CD14-positive monocyte (primary cell): ENCODE measurements around the gene BAZ1A. TPM values are rescaled to one million over a fixed set of nuclear protein-coding genes. Genes with fewer than 3 reads are reported as not detected.

ENCODE experiments used
- DNase-seq, 3 donors: peaks; one replicate each; pipeline ENCODE4 v3.0.0-alpha.2; 2011 to 2022
- H2AFZ ChIP-seq: 2 replicates; pipeline ENCODE4 v1.6.0; 2012; ENCODE audit warnings: mild to moderate bottlenecking, low read depth, low read length, inconsistent platforms; ENCODE audit not compliant: insufficient read depth, poor library complexity, severe bottlenecking
- H3K27ac ChIP-seq, 2 donors: 1 replicate in 1 of 2; 2 replicates in 1 of 2; pipeline ENCODE4 v1.5.1; 2012 to 2013; ENCODE audit warnings: low read length in 2 of 2, control low read depth in 1 of 2, inconsistent platforms in 1 of 2, low read depth in 1 of 2, mild to moderate bottlenecking in 1 of 2
- H3K27me3 ChIP-seq, 2 donors: one replicate each; pipeline versions ENCODE4 v1.6.0 to v1.6.1; 2011 to 2013; ENCODE audit warnings: low read length in 2 of 2; ENCODE audit not compliant: control insufficient read depth in 2 of 2, insufficient read depth in 2 of 2
- H3K36me3 ChIP-seq, 2 donors: replicated peaks in 1 of 2; 1 replicate in 1 of 2; 2 replicates in 1 of 2; pipeline versions ENCODE4 v1.5.1 to v1.6.1; 2012 to 2013; ENCODE audit warnings: low read length in 2 of 2, control low read depth in 1 of 2, inconsistent platforms in 1 of 2, mild to moderate bottlenecking in 1 of 2; ENCODE audit not compliant: insufficient read depth in 2 of 2, control insufficient read depth in 1 of 2
- H3K4me1 ChIP-seq, 2 donors: 1 replicate in 1 of 2; 2 replicates in 1 of 2; pipeline versions ENCODE4 v1.5.1 to v1.6.1; 2012 to 2013; ENCODE audit warnings: low read length in 2 of 2, control low read depth in 1 of 2, inconsistent platforms in 1 of 2, mild to moderate bottlenecking in 1 of 2, moderate library complexity in 1 of 2; ENCODE audit not compliant: insufficient read depth in 2 of 2, control insufficient read depth in 1 of 2
- H3K4me2 ChIP-seq: replicated peaks from 2 replicates; pipeline ENCODE3; 2012; ENCODE audit warnings: low read length, moderate library complexity, mild to moderate bottlenecking; ENCODE audit not compliant: poor library complexity, severe bottlenecking; ENCODE audit errors: extremely low read depth
- H3K4me3 ChIP-seq, 3 experiments: fragments of 200-600 bp in 1 of 3; sonication (generic) in 1 of 3; replicated peaks in 1 of 3; 1 replicate in 2 of 3; 2 replicates in 1 of 3; pipeline ENCODE4 v1.5.1; 2011 to 2013; ENCODE audit warnings: low read length in 3 of 3, mild to moderate bottlenecking in 3 of 3, control low read depth in 2 of 3, low read depth in 2 of 3, inconsistent platforms in 1 of 3, moderate library complexity in 1 of 3
- H3K79me2 ChIP-seq: 2 replicates; pipeline ENCODE4 v1.6.0; 2012; ENCODE audit warnings: mild to moderate bottlenecking, control low read depth, inconsistent platforms, low read length, moderate library complexity; ENCODE audit not compliant: insufficient read depth
- H3K9ac ChIP-seq: 2 replicates; pipeline ENCODE4 v1.6.0; 2017; ENCODE audit warnings: low read length, mild to moderate bottlenecking; ENCODE audit not compliant: insufficient read depth, poor library complexity, severe bottlenecking
- H3K9me3 ChIP-seq, 2 donors: replicated peaks in 1 of 2; 1 replicate in 1 of 2; 2 replicates in 1 of 2; pipeline versions ENCODE4 v1.5.1 to v1.6.1; 2012 to 2013; ENCODE audit warnings: low read length in 2 of 2, control low read depth in 1 of 2; ENCODE audit not compliant: control insufficient read depth in 1 of 2, insufficient read depth in 1 of 2
- H4K20me1 ChIP-seq: 2 replicates; pipeline ENCODE4 v1.6.0; 2012; ENCODE audit warnings: mild to moderate bottlenecking, low read length, control low read depth, moderate library complexity; ENCODE audit not compliant: insufficient read depth
- H3K27ac Mint-ChIP-seq, 7 donors: one replicate each; pipeline ENCODE4 v1.8.0; 2020; ENCODE audit warnings: mild to moderate bottlenecking in 7 of 7, mixed read lengths in 7 of 7, moderate library complexity in 6 of 7, inconsistent platforms in 2 of 7
- H3K27me3 Mint-ChIP-seq, 3 donors: one replicate each; pipeline ENCODE4 v1.8.0; 2021 to 2022; ENCODE audit warnings: low read depth in 3 of 3, mild to moderate bottlenecking in 3 of 3, mixed read lengths in 3 of 3, moderate library complexity in 3 of 3, inconsistent platforms in 1 of 3
- H3K36me3 Mint-ChIP-seq, 2 donors: one replicate each; pipeline ENCODE4 v1.8.0; 2020; ENCODE audit warnings: mixed read lengths in 2 of 2, inconsistent platforms in 1 of 2, mild to moderate bottlenecking in 1 of 2
- H3K4me1 Mint-ChIP-seq: one replicate; pipeline ENCODE4 v1.8.0; 2020; ENCODE audit warnings: mild to moderate bottlenecking, mixed read lengths
- H3K4me3 Mint-ChIP-seq, 2 donors: one replicate each; pipeline ENCODE4 v1.8.0; 2020; ENCODE audit warnings: mild to moderate bottlenecking in 2 of 2, mixed read lengths in 2 of 2, moderate library complexity in 1 of 2
- H3K9me3 Mint-ChIP-seq, 7 donors: one replicate each; pipeline ENCODE4 v1.8.0; 2020 to 2022; ENCODE audit warnings: mixed read lengths in 7 of 7, mild to moderate bottlenecking in 6 of 7, moderate library complexity in 6 of 7, inconsistent platforms in 2 of 7
- CTCF ChIP-seq: fragments of 200-600 bp; IDR thresholded peaks from one replicate; pipeline ENCODE4 v1.8.0; 2022; ENCODE audit warnings: antibody characterized with exemption, mild to moderate bottlenecking
- WGBS: methylation state at CpG from one replicate; pipeline ENCODE4 v1.1.5; 2013; ENCODE audit warnings: missing lambda C conversion rate; ENCODE audit not compliant: insufficient coverage; 5-methylcytosine and 5-hydroxymethylcytosine counted together
- intact Hi-C, 2 donors: fragments of 100-400 bp; cut with micrococcal nuclease; formaldehyde crosslinking; loops; one replicate each; pipeline versions ENCODE4 v1.15.0 to v1.15.1; 2023
- polyA plus RNA-seq, 3 donors: library from polyadenylated mRNA; depleted of rRNA in 1 of 3; unstranded in 2 of 3; stranded (reverse) in 1 of 3; fragments of 300-500 nt in 2 of 3; fragments of >200 nt in 1 of 3; fragmentation: Illumina TruSeq in 2 of 3; gene quantifications; 1 replicate in 2 of 3; 2 replicates in 1 of 3; pipeline ENCODE4 v1.2.3, GENCODE V29; 2012 to 2021

The BAZ1A gene
- polyA plus RNA-seq, 3 donors, result 7.3 to 25.5 (median 12.7) TPM

- H3K4me2 ChIP-seq, result no peak overlapping the region
- Mint-ChIP-seq H3K4me3 (no peak overlapping the region), H3K27me3 (peaks cover 0 to 1% (median 0%) of the 10 kb centered on the region in 3 donors), H3K9me3 (no peaks in the 10 kb centered on the region), H3K4me1 (peaks cover 4% of the 10 kb centered on the region), H3K27ac (no peak overlapping the region), H3K36me3 (no peaks in the 10 kb centered on the region)
- no peaks in the 10 kb centered on the region for H3K4me1 ChIP-seq
- H3K9ac ChIP-seq, result no peak overlapping the region
- H3K27ac ChIP-seq, result no peak overlapping the region
- no peak overlapping the region for H3K4me3 ChIP-seq
- TF ChIP-seq CTCF, result no peak
- peaks cover 0 to 2% of the 10 kb centered on the region in 2 donors for H3K27me3 ChIP-seq
- intact Hi-C loops, result loop anchor here in 1 of 2 donors (2.0 kb wide), 1 partner anchor 51 kb away; no protein-coding TSS in a partner anchor
- no peaks in the 10 kb centered on the region for H3K36me3 ChIP-seq
- no peaks in the 10 kb centered on the region for H3K9me3 ChIP-seq
- H2AFZ ChIP-seq, result no peak overlapping the region
- whole genome bisulfite sequencing, result no CpG with 5 or more reads among the region's 3 CpGs
- H4K20me1 ChIP-seq, result no peaks in the 10 kb centered on the region
- H3K79me2 ChIP-seq, result no peaks in the 10 kb centered on the region
- DNase-seq, result no peak
These were observed 151.3 kb downstream of the BAZ1A start for GRCh38 chr14:34723867-34724266.

- H3K4me1 Mint-ChIP-seq, result peaks cover 4% of the 10 kb centered on the region
- H3K36me3 ChIP-seq, result no peaks in the 10 kb centered on the region
- no peak overlapping the region for H3K4me3 ChIP-seq
- H3K27me3 Mint-ChIP-seq, result peaks cover 0 to 1% (median under 1%) of the 10 kb centered on the region in 3 donors
- H3K4me3 Mint-ChIP-seq, result no peak overlapping the region
- TF ChIP-seq CTCF, result peak; percentile 85
- no peak overlapping the region for H3K4me2 ChIP-seq
- no peak overlapping the region for H2AFZ ChIP-seq
- no peaks in the 10 kb centered on the region for H3K9me3 Mint-ChIP-seq
- H4K20me1 ChIP-seq, result no peaks in the 10 kb centered on the region
- no peaks in the 10 kb centered on the region for H3K79me2 ChIP-seq
- no peaks in the 10 kb centered on the region for H3K9me3 ChIP-seq
- H3K27ac Mint-ChIP-seq, result no peak overlapping the region
- intact Hi-C loops, result loop anchor here in 1 of 2 donors (2.0 kb wide), 1 partner anchor 50 kb away; no protein-coding TSS in a partner anchor
- no peaks in the 10 kb centered on the region for H3K36me3 Mint-ChIP-seq
- H3K4me1 ChIP-seq, result no peaks in the 10 kb centered on the region
- 14% methylated on average over 2 of the region's 10 CpGs for WGBS
- peak; percentile 15 to 39 (median 34) for DNase-seq
- H3K27me3 ChIP-seq, result peaks cover 0 to 2% of the 10 kb centered on the region in 2 donors
- no peak overlapping the region for H3K27ac ChIP-seq
- no peak overlapping the region for H3K9ac ChIP-seq
These were observed 152.2 kb downstream of the BAZ1A start for GRCh38 chr14:34722723-34723545.
